Liver (tissue), 9 donors: ENCODE data around the gene LENG9. TPM values are rescaled to one million over a fixed set of nuclear protein-coding genes. Genes with fewer than 3 reads are reported as not detected.
"Not testable (repeated sequence)": the region's sequence is repeated elsewhere in the genome, so short reads cannot be mapped to it uniquely, and the experiment has no call there.

Experiments used
- DNase-seq: peaks from one replicate; pipeline ENCODE4 v3.0.0-alpha.2; 2017; ENCODE audit warnings: low spot score
- H3K27ac ChIP-seq, 2 donors: one replicate each; pipeline ENCODE4 v1.7.0; 2013; ENCODE audit warnings: inconsistent platforms in 2 of 2, low read length in 2 of 2, control low read depth in 1 of 2, low read depth in 1 of 2, mild to moderate bottlenecking in 1 of 2
- H3K27me3 ChIP-seq, 4 donors: one replicate each; pipeline versions ENCODE4 v1.6.1 to v1.7.0; 2013; ENCODE audit warnings: low read length in 3 of 4, inconsistent platforms in 1 of 4, mild to moderate bottlenecking in 1 of 4, moderate library complexity in 1 of 4; ENCODE audit not compliant: control insufficient read depth in 4 of 4, insufficient read depth in 4 of 4
- H3K36me3 ChIP-seq, 4 donors: one replicate each; pipeline versions ENCODE4 v1.6.1 to v1.7.0; 2013; ENCODE audit warnings: low read length in 3 of 4, mild to moderate bottlenecking in 3 of 4, low read depth in 1 of 4, moderate library complexity in 1 of 4; ENCODE audit not compliant: control insufficient read depth in 4 of 4, insufficient read depth in 3 of 4
- H3K4me1 ChIP-seq, 4 donors: one replicate each; pipeline versions ENCODE4 v1.6.1 to v1.7.0; 2013; ENCODE audit warnings: low read length in 3 of 4, mild to moderate bottlenecking in 3 of 4, moderate library complexity in 1 of 4; ENCODE audit not compliant: control insufficient read depth in 4 of 4, insufficient read depth in 4 of 4
- H3K4me3 ChIP-seq, 3 donors: one replicate each; pipeline versions ENCODE4 v1.6.1 to v1.7.0; 2013; ENCODE audit warnings: low read length in 3 of 3, control low read depth in 1 of 3, low read depth in 1 of 3, mild to moderate bottlenecking in 1 of 3
- H3K9ac ChIP-seq, 2 donors: one replicate each; pipeline ENCODE4 v1.7.0; 2013; ENCODE audit warnings: low read length in 2 of 2, mild to moderate bottlenecking in 2 of 2, moderate library complexity in 2 of 2, control low read depth in 1 of 2, low read depth in 1 of 2
- H3K9me3 ChIP-seq, 4 donors: one replicate each; pipeline versions ENCODE4 v1.6.1 to v1.7.0; 2013; ENCODE audit warnings: low read length in 3 of 4; ENCODE audit not compliant: control insufficient read depth in 4 of 4
- ATF3 ChIP-seq: IDR thresholded peaks from 2 replicates; pipeline ENCODE4 v1.6.1; 2016; ENCODE audit warnings: antibody characterized with exemption
- CTCF ChIP-seq: fragments of 150-350 bp; IDR thresholded peaks from 2 replicates; pipeline ENCODE4 v1.5.1; 2017; ENCODE audit warnings: improper control_type of control experiment, low read depth, low read length; ENCODE audit not compliant: missing input control
- EGR1 ChIP-seq, 2 donors: IDR thresholded peaks; 2 replicates each; pipeline ENCODE4 v1.6.1; 2016 to 2018; ENCODE audit warnings: antibody characterized with exemption in 2 of 2, low read depth in 2 of 2
- FOXA1 ChIP-seq: IDR thresholded peaks from 2 replicates; pipeline ENCODE4 v1.6.1; 2016; ENCODE audit warnings: antibody characterized with exemption
- FOXA2 ChIP-seq: IDR thresholded peaks from 2 replicates; pipeline ENCODE4 v1.6.1; 2016; ENCODE audit warnings: antibody characterized with exemption
- GABPA ChIP-seq, 2 donors: IDR thresholded peaks in 1 of 2; conservative IDR thresholded peaks in 1 of 2; 2 replicates each; pipeline ENCODE4 v1.6.1; 2016; ENCODE audit warnings: antibody characterized with exemption in 2 of 2, mild to moderate bottlenecking in 1 of 2, moderate library complexity in 1 of 2
- HNF4A ChIP-seq, 2 donors: conservative IDR thresholded peaks; 2 replicates each; pipeline ENCODE4 v1.6.1; 2016; ENCODE audit warnings: antibody characterized with exemption in 2 of 2, mild to moderate bottlenecking in 2 of 2
- HNF4G ChIP-seq: IDR thresholded peaks from 2 replicates; pipeline ENCODE4 v1.6.1; 2016; ENCODE audit warnings: antibody characterized with exemption
- NR2F2 ChIP-seq: IDR thresholded peaks from 2 replicates; pipeline ENCODE4 v1.6.1; 2016; ENCODE audit warnings: antibody characterized with exemption
- RXRA ChIP-seq, 2 donors: IDR thresholded peaks; 2 replicates each; pipeline ENCODE4 v1.6.1; 2017 to 2018; ENCODE audit warnings: antibody characterized with exemption in 2 of 2, mild to moderate bottlenecking in 1 of 2
- SP1 ChIP-seq: IDR thresholded peaks from 2 replicates; pipeline ENCODE4 v1.6.1; 2018; ENCODE audit warnings: antibody characterized with exemption, mild to moderate bottlenecking
- TAF1 ChIP-seq: conservative IDR thresholded peaks from 2 replicates; pipeline ENCODE4 v1.6.1; 2016; ENCODE audit warnings: antibody characterized with exemption, mild to moderate bottlenecking
- YY1 ChIP-seq: IDR thresholded peaks from 2 replicates; pipeline ENCODE4 v1.6.1; 2016; ENCODE audit warnings: antibody characterized with exemption, mild to moderate bottlenecking
- WGBS: extraction: QIAGEN DNeasy Blood & Tissue Kit; methylation state at CpG from one replicate; pipeline ENCODE4 v1.1.7; 2013; 5-methylcytosine and 5-hydroxymethylcytosine counted together
- polyA plus RNA-seq, 2 donors: library from polyadenylated mRNA; stranded (reverse) in 1 of 2; unstranded in 1 of 2; fragments of 200-250 nt in 1 of 2; fragments of >200 nt in 1 of 2; fragmentation: Nextera tagmentation in 1 of 2; extraction: Ambion mirVana in 1 of 2; gene quantifications; one replicate each; pipeline versions ENCODE4 v1.2.1 to v1.2.3, GENCODE V29; 2013 to 2015
- total RNA-seq, 2 donors: library from RNA; depleted of rRNA; stranded (reverse); fragments of >200 nt; gene quantifications; one replicate each; pipeline ENCODE4 v1.2.3, GENCODE V29; 2014
- donor health status: healthy.
- donor health status: healthy.
- donor health status: healthy.
- donor health status: healthy.
- donor health status: healthy.

LENG9 gene
- total and polyA plus RNA-seq, 4 donors, result 0.19 to 6.9 (median 2.0) TPM

- no peaks in the 10 kb centered on the region for H3K27me3 ChIP-seq
- H3K9ac ChIP-seq, result no peak within 1 kb of the TSS
- no peak within 1 kb of the TSS for H3K27ac ChIP-seq
- no peaks in the 10 kb centered on the region for H3K9me3 ChIP-seq
- H3K36me3 ChIP-seq, result no peaks in the 10 kb centered on the region
- DNase-seq, result no peak
- no peak within 1 kb of the TSS for H3K4me3 ChIP-seq
- TF ChIP-seq RXRA (IDR thresholded peaks at IDR 0.05) (no peak), EGR1 (IDR thresholded peaks at IDR 0.05; ENCODE audit: low read depth in 2 of 2) (no peak), HNF4A (conservative IDR thresholded peaks at IDR 0.05) (no peak), FOXA2 (no peak), NR2F2 (no peak), HNF4G (no peak), GABPA (IDR thresholded peaks at IDR 0.05 in 1 of 2, conservative IDR thresholded peaks at IDR 0.05 in 1 of 2) (no peak), SP1 (no peak), TAF1 (no peak), YY1 (no peak), ATF3 (no peak), CTCF (no peak), FOXA1 (no peak)
- WGBS, result 70% methylated on average over 14 of the region's 14 CpGs
- no peaks in the 10 kb centered on the region for H3K4me1 ChIP-seq
Observed at GRCh38 chr19:54502518-54503048, 39.0 kb upstream of the LENG9 start, which contains the start of gene LAIR2. Gene LAIR2, plus strand, starts transcription at chr19:54502831. Its CDS starts 88 bp downstream, at chr19:54502919.

- WGBS, result 60% methylated on average over 9 of the region's 9 CpGs
- H3K9me3 ChIP-seq, H3K36me3 ChIP-seq, H3K4me1 ChIP-seq, H3K27me3 ChIP-seq, H3K9ac ChIP-seq, H3K27ac ChIP-seq, H3K4me3 ChIP-seq, DNase-seq: not testable (repeated sequence)
Observed at GRCh38 chr19:54498451-54498772, 34.8 kb upstream of the LENG9 start.

- not testable (repeated sequence) for H3K9ac ChIP-seq, H3K9me3 ChIP-seq, H3K27me3 ChIP-seq, H3K36me3 ChIP-seq, H3K4me3 ChIP-seq, H3K4me1 ChIP-seq, H3K27ac ChIP-seq, DNase-seq
- WGBS, result 62% methylated on average over 9 of the region's 15 CpGs
Observed at GRCh38 chr19:54497747-54498450, 34.3 kb upstream of the LENG9 start.

GRCh38 chr19:54495284-54495683 lies 31.7 kb upstream of the LENG9 start:
- H3K4me1 ChIP-seq, H3K36me3 ChIP-seq, DNase-seq, H3K27me3 ChIP-seq, H3K9me3 ChIP-seq, H3K4me3 ChIP-seq, H3K27ac ChIP-seq, H3K9ac ChIP-seq: not testable (repeated sequence)
- WGBS, result 58% methylated on average over 5 of the region's 5 CpGs
